PFSK-1 (cell line): ENCODE measurements around the gene CTSO.

Source experiments
- FOXP2 ChIP-seq: optimal IDR thresholded peaks from 2 replicates; pipeline ENCODE3; 2011; ENCODE audit warnings: borderline replicate concordance, control low read depth, inconsistent platforms; ENCODE audit not compliant: insufficient read depth; ENCODE audit errors: extremely low read length, extremely low read depth
- POLR2AphosphoS5 ChIP-seq: IDR thresholded peaks from 2 replicates; pipeline ENCODE4 v1.6.1; 2012; ENCODE audit warnings: low read depth, mild to moderate bottlenecking, control low read depth, low read length, moderate library complexity
- SIN3A ChIP-seq: IDR thresholded peaks from 2 replicates; pipeline ENCODE4 v1.6.1; 2012; ENCODE audit warnings: mild to moderate bottlenecking, low read length, moderate library complexity, borderline replicate concordance; ENCODE audit not compliant: insufficient read depth
- TAF1 ChIP-seq: IDR thresholded peaks from 2 replicates; pipeline ENCODE4 v1.6.1; 2012; ENCODE audit warnings: low read length, control low read depth, borderline replicate concordance; ENCODE audit not compliant: insufficient read depth
- TF ChIP-seq, protein P1 (sequence below), 2 experiments: IDR thresholded peaks; 2 replicates each; pipeline versions ENCODE4 v1.6.1 to v1.8.0; 2011 to 2012; ENCODE audit warnings: low read depth in 2 of 2, low read length in 2 of 2, control low read depth in 1 of 2, inconsistent platforms in 1 of 2, mild to moderate bottlenecking in 1 of 2, moderate library complexity in 1 of 2; ENCODE audit not compliant: insufficient read depth in 1 of 2

The CTSO gene

GRCh38 chr4:155973639-155974475 is 20.2 kb upstream of the CTSO start:
- TF ChIP-seq FOXP2 (no peak), SIN3A (no peak), POLR2AphosphoS5 (no peak), TAF1 (no peak)
- TF ChIP-seq, protein P1, sequence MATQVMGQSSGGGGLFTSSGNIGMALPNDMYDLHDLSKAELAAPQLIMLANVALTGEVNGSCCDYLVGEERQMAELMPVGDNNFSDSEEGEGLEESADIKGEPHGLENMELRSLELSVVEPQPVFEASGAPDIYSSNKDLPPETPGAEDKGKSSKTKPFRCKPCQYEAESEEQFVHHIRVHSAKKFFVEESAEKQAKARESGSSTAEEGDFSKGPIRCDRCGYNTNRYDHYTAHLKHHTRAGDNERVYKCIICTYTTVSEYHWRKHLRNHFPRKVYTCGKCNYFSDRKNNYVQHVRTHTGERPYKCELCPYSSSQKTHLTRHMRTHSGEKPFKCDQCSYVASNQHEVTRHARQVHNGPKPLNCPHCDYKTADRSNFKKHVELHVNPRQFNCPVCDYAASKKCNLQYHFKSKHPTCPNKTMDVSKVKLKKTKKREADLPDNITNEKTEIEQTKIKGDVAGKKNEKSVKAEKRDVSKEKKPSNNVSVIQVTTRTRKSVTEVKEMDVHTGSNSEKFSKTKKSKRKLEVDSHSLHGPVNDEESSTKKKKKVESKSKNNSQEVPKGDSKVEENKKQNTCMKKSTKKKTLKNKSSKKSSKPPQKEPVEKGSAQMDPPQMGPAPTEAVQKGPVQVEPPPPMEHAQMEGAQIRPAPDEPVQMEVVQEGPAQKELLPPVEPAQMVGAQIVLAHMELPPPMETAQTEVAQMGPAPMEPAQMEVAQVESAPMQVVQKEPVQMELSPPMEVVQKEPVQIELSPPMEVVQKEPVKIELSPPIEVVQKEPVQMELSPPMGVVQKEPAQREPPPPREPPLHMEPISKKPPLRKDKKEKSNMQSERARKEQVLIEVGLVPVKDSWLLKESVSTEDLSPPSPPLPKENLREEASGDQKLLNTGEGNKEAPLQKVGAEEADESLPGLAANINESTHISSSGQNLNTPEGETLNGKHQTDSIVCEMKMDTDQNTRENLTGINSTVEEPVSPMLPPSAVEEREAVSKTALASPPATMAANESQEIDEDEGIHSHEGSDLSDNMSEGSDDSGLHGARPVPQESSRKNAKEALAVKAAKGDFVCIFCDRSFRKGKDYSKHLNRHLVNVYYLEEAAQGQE (IDR thresholded peaks at IDR 0.05; ENCODE audit: insufficient read depth in 1 of 2, low read depth in 2 of 2, low read length in 2 of 2): no peak

DNA sequence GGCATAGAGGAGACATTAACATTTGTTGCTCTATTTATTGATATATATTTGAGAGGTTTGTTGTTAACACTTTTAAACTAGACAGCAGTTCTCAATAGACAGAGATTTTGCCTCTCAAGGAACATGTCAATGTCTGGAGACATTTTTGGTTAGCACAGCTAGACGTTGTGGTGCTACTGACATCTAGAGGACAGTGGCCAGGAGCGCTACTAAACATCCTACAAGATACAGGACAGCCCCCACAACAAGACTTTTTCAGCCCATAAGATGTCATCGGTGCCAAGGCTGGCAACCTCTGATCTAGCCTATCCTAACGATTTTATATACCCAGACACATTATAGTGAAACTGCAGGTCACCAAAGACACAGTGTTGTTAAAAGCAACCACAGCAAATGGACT is 18.4 kb upstream of the CTSO start:
- TF ChIP-seq SIN3A: no peak
- TF ChIP-seq, protein P1 (IDR thresholded peaks at IDR 0.05; ENCODE audit: insufficient read depth in 1 of 2, low read depth in 2 of 2, low read length in 2 of 2): no peak
- no peak for TF ChIP-seq POLR2AphosphoS5
- TF ChIP-seq FOXP2: no peak
- no peak for TF ChIP-seq TAF1

DNA sequence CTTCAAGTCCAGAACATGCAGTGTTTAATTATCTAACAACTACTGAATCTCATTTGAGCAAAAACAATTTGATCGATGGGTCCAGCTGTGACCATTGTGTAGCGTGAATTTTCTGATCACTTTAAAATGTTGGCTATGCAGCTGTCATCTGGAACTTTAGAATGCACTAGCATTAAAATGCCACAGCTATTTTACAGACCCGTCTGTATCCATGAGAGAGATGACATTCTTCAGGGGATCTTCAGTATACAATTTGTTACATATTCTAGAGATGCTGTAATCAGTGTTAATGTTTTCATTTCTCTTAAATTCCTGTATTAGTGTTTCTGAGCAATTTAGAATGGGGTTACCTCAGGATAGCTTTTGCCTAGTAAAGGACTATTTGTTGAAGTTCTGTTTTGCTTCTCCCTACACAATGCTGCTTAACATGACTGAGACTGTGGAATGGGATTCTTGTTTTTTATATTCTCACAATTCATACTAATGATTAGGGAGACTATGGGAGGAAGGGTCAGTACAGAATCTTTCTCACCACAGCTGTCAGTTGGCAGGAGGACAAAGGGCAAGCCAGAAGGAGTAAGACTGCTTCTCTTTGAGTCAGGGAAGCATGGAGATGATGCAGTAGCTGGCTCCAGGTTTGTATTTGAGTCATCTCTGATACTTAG is 13.2 kb upstream of the CTSO start:
- TF ChIP-seq POLR2AphosphoS5 (no peak), SIN3A (no peak), FOXP2 (no peak), TAF1 (no peak)
- TF ChIP-seq, protein P1 (IDR thresholded peaks at IDR 0.05; ENCODE audit: insufficient read depth in 1 of 2, low read depth in 2 of 2, low read length in 2 of 2): no peak

DNA sequence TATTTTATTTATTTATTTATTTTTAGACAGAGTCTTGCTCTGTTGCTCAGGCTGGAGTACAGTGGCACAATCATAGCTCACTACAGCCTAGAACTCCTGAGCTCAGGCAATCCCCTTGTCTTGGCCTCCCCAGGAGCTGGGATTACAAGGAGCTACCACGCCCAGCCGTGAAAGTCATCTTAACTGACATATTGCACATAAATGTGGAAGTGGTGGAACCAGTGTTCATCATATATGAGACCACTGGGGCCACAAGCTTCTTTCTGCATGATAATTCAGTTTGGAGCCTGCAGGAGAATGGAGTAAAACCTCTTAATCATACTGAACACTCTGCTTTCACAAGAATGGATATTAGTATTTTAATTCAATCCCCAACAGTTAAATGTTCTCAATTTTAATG is 12.5 kb upstream of the CTSO start:
- no peak for TF ChIP-seq POLR2AphosphoS5
- TF ChIP-seq SIN3A: no peak
- TF ChIP-seq, protein P1 (IDR thresholded peaks at IDR 0.05; ENCODE audit: insufficient read depth in 1 of 2, low read depth in 2 of 2, low read length in 2 of 2): no peak
- TF ChIP-seq FOXP2: no peak
- no peak for TF ChIP-seq TAF1
